ENCODE measurements around the gene ADGRL3. TPM values are rescaled to one million over a fixed set of nuclear protein-coding genes. Genes with fewer than 3 reads are reported as not detected.
"Not testable (repeated sequence)": the region's sequence is repeated elsewhere in the genome, so short reads cannot be mapped to it uniquely, and the experiment has no call there.

The ADGRL3 gene
- total RNA-seq, 1 experiment from 2014 or later, result not detected

GRCh38 chr4:61959087-61959486, 759.0 kb downstream of the ADGRL3 start:
- Histone ChIP-seq H3K36me3 (no peaks in the 10 kb centered on the region), H3K27me3 (replicated peaks) (no peaks in the 10 kb centered on the region), H3K9me3 (replicated peaks) (no peaks in the 10 kb centered on the region; the same call in 1 of the 2 replicates), H3K27ac (no peak overlapping the region), H3K4me3 (no peak overlapping the region), H3K4me1 (replicated peaks) (no peaks in the 10 kb centered on the region)
- DNase-seq (ENCODE audit: low read depth in 1 of 2, low spot score in 2 of 2), result no peak

- H3K27me3 ChIP-seq (replicated peaks), result no peaks in the 10 kb centered on the region
- no peak overlapping the region for H3K27ac ChIP-seq
- DNase-seq (ENCODE audit: low read depth in 1 of 2, low spot score in 2 of 2), result no peak
- peaks cover 2% of the 10 kb centered on the region; the same call in 1 of the 2 replicates for H3K9me3 ChIP-seq (replicated peaks)
- H3K36me3 ChIP-seq, result no peaks in the 10 kb centered on the region
- no peaks in the 10 kb centered on the region for H3K4me1 ChIP-seq (replicated peaks)
- no peak overlapping the region for H3K4me3 ChIP-seq
Observed at GRCh38 chr4:61984260-61984909, 784.3 kb downstream of the ADGRL3 start.

DNA sequence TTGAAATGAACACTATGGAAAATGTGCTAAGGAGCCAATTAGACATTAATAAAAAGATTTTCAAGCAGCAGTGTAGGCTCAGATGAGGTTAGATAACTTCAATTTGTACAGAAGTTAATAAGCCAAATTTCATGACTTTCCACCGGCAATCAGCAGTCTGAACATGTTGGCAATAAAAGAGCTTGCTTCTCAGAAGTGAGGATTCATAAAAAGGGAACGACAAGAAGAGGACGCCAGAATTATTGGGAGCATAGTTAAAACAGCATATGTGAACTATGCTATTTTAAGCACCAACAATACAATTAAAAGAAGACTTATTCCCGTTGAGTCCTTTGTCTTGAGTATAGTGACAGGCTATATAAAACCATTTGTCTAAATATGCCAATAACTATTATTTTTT, 785.3 kb downstream of the ADGRL3 start:
- Histone ChIP-seq H3K36me3 (no peaks in the 10 kb centered on the region), H3K4me3 (no peak overlapping the region), H3K27me3 (replicated peaks) (no peaks in the 10 kb centered on the region), H3K9me3 (replicated peaks) (peaks cover 2% of the 10 kb centered on the region; the same call in 1 of the 2 replicates), H3K27ac (no peak overlapping the region), H3K4me1 (replicated peaks) (no peaks in the 10 kb centered on the region)
- DNase-seq (ENCODE audit: low read depth in 1 of 2, low spot score in 2 of 2), result no peak

- not testable (repeated sequence) for H3K4me1 ChIP-seq (replicated peaks); H3K27ac ChIP-seq; H3K36me3 ChIP-seq; H3K4me3 ChIP-seq; DNase-seq (ENCODE audit: low read depth in 1 of 2, low spot score in 2 of 2); H3K27me3 ChIP-seq (replicated peaks); H3K9me3 ChIP-seq (replicated peaks)
Observed at GRCh38 chr4:61986929-61987328, 786.8 kb downstream of the ADGRL3 start.

DNA sequence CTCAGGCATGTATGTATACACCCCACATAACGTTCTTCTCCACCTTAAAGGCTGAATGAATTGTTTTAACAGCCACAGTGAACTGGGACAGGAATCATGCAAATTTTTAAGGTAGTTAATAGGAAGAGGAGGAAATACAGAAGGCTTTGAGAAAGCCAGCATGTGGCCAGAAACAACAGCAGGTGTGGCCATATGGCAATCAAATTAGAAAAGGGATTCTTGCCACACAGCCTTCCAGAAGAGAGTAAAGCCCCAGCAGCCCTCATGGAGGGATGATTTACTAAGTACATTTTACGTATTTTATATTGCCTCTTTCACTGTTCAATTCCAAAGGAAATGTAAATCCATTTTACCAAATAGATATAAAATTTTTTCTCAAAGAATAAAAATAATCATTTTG, 792.2 kb downstream of the ADGRL3 start:
- no peak for DNase-seq (ENCODE audit: low read depth in 1 of 2, low spot score in 2 of 2)
- Histone ChIP-seq H3K9me3 (replicated peaks) (peaks cover 2% of the 10 kb centered on the region; the same call in 1 of the 2 replicates), H3K36me3 (no peaks in the 10 kb centered on the region), H3K4me3 (no peak overlapping the region), H3K4me1 (replicated peaks) (no peaks in the 10 kb centered on the region), H3K27ac (no peak overlapping the region), H3K27me3 (replicated peaks) (no peaks in the 10 kb centered on the region)

DNA sequence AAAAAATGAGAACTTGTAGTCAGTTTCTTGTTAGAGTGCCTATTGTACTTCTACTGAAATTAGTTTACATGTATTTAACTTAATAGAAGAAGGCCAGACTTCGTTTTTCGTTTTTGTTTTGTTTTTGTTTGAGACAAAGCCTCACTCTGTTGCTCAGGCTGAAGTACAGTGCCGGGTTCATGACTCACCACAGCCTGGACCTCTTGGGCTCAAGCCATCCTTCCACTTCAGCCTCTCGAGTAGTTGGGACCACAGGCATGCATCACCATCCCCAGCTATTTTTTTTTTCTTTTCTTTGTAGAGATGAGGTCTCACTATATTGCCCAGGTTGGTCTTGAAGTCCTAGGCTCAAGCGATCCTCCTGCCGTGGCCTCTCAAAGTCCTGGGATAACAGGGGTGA, 793.9 kb downstream of the ADGRL3 start:
- Histone ChIP-seq H3K36me3 (no peaks in the 10 kb centered on the region), H3K4me3 (no peak overlapping the region), H3K4me1 (replicated peaks) (no peaks in the 10 kb centered on the region), H3K27ac (no peak overlapping the region), H3K27me3 (replicated peaks) (no peaks in the 10 kb centered on the region), H3K9me3 (replicated peaks) (no peaks in the 10 kb centered on the region)
- DNase-seq (ENCODE audit: low read depth in 1 of 2, low spot score in 2 of 2), result no peak

DNA sequence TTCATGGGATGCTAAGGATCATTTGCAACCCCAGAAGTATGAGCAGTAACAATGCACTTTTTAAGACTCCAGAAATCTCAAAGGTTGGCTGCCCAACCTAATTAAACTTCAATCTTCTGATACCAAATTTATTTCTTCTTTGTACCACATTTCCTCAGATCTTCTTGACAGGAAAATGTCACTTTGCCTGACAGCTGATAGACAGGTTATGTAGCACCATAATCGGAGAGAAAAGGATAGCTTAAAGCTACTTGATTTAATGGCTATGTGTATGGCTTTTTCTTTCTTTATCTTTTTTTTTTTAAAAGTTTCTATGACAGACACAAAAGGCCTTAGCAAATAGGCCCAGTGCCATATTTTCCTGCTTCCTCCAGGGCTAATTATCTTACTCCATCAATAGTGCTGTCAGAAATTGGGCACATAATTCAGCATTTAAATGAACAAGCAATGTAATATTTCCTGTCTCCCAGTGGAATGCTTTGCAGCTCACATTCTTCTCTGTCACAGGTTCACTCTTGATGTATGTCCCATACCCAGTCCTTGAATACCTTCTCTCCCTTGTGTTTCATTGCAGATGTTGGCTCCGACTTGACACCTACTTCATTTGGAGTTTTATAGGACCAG, 795.7 kb downstream of the ADGRL3 start:
- Histone ChIP-seq H3K27me3 (replicated peaks) (no peaks in the 10 kb centered on the region), H3K4me3 (no peak overlapping the region), H3K27ac (no peak overlapping the region), H3K36me3 (no peaks in the 10 kb centered on the region), H3K9me3 (replicated peaks) (no peaks in the 10 kb centered on the region), H3K4me1 (replicated peaks) (no peaks in the 10 kb centered on the region)
- no peak for DNase-seq (ENCODE audit: low read depth in 1 of 2, low spot score in 2 of 2)

- Histone ChIP-seq H3K27me3 (replicated peaks) (no peaks in the 10 kb centered on the region), H3K9me3 (replicated peaks) (no peaks in the 10 kb centered on the region), H3K27ac (no peak overlapping the region), H3K36me3 (no peaks in the 10 kb centered on the region), H3K4me1 (replicated peaks) (no peaks in the 10 kb centered on the region), H3K4me3 (no peak overlapping the region)
- DNase-seq (ENCODE audit: low read depth in 1 of 2, low spot score in 2 of 2), result no peak
Observed at GRCh38 chr4:61996943-61997342, 796.8 kb downstream of the ADGRL3 start.

DNA sequence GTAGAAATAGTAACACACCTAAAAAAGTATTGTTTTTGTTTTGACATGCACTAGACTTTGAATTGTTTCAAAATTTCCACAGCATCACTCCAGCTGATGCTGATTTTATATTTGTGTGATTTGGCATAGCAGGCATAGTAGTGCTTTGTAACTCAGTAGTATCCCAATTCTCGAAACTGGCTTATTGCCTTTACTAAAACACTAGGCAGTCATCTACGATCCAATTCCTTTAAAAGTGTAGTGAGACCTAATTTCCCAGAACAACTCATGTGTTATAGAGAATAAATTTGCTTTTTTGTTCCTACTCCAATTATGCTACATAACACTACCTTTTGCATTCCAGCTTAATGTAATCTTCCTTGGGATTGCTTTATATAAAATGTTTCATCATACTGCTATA, 797.7 kb downstream of the ADGRL3 start:
- H3K27me3 ChIP-seq (replicated peaks), result no peaks in the 10 kb centered on the region
- no peak for DNase-seq (ENCODE audit: low read depth in 1 of 2, low spot score in 2 of 2)
- H3K4me1 ChIP-seq (replicated peaks), result no peaks in the 10 kb centered on the region
- no peaks in the 10 kb centered on the region for H3K36me3 ChIP-seq
- no peak overlapping the region for H3K4me3 ChIP-seq
- no peaks in the 10 kb centered on the region for H3K9me3 ChIP-seq (replicated peaks)
- H3K27ac ChIP-seq, result no peak overlapping the region

DNA sequence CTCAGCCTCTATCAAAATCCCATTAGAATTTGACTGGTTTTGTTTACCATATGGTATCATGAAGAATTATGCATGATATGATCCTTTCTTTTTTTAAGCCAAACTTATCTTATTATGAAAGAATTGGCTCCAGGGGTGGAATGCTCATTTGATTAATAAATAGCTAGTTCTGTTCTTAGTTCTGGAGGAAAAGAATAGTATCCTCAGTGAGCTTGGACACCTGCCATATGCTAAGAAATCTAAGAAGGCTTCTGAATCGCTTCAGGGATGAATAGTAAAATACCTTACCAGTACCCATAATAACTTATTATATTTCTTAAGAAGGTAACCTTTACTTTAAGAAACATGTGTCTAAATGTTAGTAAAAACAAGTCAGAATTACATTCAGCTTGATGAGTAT, 803.6 kb downstream of the ADGRL3 start:
- DNase-seq (ENCODE audit: low read depth in 1 of 2, low spot score in 2 of 2), result no peak
- H3K36me3 ChIP-seq, result no peaks in the 10 kb centered on the region
- H3K9me3 ChIP-seq (replicated peaks), result no peaks in the 10 kb centered on the region; the same call in 1 of the 2 replicates
- no peak overlapping the region for H3K27ac ChIP-seq
- no peaks in the 10 kb centered on the region for H3K27me3 ChIP-seq (replicated peaks)
- no peak overlapping the region for H3K4me3 ChIP-seq
- H3K4me1 ChIP-seq (replicated peaks), result no peaks in the 10 kb centered on the region

DNA sequence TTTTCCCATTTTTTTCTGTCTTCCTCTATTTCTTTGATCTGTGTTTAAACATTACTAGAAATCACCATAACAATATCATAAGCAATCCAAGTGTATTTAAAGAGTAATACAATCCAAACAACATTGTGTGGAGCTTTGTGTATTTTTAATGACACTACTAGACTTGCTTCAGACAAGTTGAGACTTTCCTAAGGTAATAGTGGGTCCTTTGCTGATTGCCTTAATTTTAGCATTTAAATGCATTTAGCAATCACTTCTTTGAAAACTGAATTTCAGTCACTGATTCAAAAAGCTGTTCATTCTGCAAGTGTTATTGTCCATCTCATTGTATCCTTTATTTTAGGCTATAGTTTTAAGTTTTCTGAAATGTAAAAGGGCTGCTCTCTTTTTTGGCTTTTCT, 804.8 kb downstream of the ADGRL3 start:
- DNase-seq (ENCODE audit: low read depth in 1 of 2, low spot score in 2 of 2), result no peak
- no peak overlapping the region for H3K27ac ChIP-seq
- no peak overlapping the region for H3K4me3 ChIP-seq
- H3K27me3 ChIP-seq (replicated peaks), result no peaks in the 10 kb centered on the region
- H3K9me3 ChIP-seq (replicated peaks), result no peaks in the 10 kb centered on the region; the same call in 1 of the 2 replicates
- H3K4me1 ChIP-seq (replicated peaks), result no peaks in the 10 kb centered on the region
- H3K36me3 ChIP-seq, result no peaks in the 10 kb centered on the region

DNA sequence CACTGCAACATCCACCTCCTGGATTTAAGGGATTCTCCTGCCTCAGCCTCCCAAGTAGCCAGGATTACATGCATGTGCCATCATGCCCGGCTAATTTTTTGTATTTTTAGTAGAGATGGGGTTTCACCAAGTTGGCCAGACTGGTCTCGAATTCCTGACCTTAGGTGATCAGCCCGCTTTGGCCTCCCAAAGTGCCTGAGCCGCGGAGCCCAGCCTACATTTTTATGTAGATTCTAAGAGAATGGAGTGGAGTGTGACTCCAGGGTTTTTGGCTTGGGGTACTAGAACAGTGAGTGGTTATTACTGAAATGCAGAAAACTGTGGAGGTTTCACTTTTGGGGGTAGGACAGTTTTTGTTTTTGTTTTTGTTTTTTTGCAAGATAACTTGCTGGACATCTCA, 806.0 kb downstream of the ADGRL3 start:
- Histone ChIP-seq H3K36me3 (no peaks in the 10 kb centered on the region), H3K9me3 (replicated peaks) (no peaks in the 10 kb centered on the region; the same call in 1 of the 2 replicates), H3K27ac (no peak overlapping the region), H3K4me3 (no peak overlapping the region), H3K27me3 (replicated peaks) (no peaks in the 10 kb centered on the region), H3K4me1 (replicated peaks) (no peaks in the 10 kb centered on the region)
- no peak for DNase-seq (ENCODE audit: low read depth in 1 of 2, low spot score in 2 of 2)

GRCh38 chr4:62015043-62015739, 815.1 kb downstream of the ADGRL3 start:
- DNase-seq (ENCODE audit: low read depth in 1 of 2, low spot score in 2 of 2), result no peak
- no peaks in the 10 kb centered on the region for H3K4me1 ChIP-seq (replicated peaks)
- no peaks in the 10 kb centered on the region for H3K27me3 ChIP-seq (replicated peaks)
- H3K9me3 ChIP-seq (replicated peaks), result no peaks in the 10 kb centered on the region
- H3K36me3 ChIP-seq, result no peaks in the 10 kb centered on the region
- no peak overlapping the region for H3K4me3 ChIP-seq
- H3K27ac ChIP-seq, result no peak overlapping the region

- no peaks in the 10 kb centered on the region for H3K36me3 ChIP-seq
- no peaks in the 10 kb centered on the region for H3K27me3 ChIP-seq (replicated peaks)
- H3K4me3 ChIP-seq, result no peak overlapping the region
- no peaks in the 10 kb centered on the region for H3K4me1 ChIP-seq (replicated peaks)
- no peak overlapping the region for H3K27ac ChIP-seq
- no peak for DNase-seq (ENCODE audit: low read depth in 1 of 2, low spot score in 2 of 2)
- no peaks in the 10 kb centered on the region for H3K9me3 ChIP-seq (replicated peaks)
Observed at GRCh38 chr4:62018537-62018936, 818.4 kb downstream of the ADGRL3 start.
